ENCODE measurements around the gene PTDSS2.
"Not testable (repeated sequence)": the region's sequence is repeated elsewhere in the genome, so short reads cannot be mapped to it uniquely, and the experiment has no call there.

The PTDSS2 gene

DNA sequence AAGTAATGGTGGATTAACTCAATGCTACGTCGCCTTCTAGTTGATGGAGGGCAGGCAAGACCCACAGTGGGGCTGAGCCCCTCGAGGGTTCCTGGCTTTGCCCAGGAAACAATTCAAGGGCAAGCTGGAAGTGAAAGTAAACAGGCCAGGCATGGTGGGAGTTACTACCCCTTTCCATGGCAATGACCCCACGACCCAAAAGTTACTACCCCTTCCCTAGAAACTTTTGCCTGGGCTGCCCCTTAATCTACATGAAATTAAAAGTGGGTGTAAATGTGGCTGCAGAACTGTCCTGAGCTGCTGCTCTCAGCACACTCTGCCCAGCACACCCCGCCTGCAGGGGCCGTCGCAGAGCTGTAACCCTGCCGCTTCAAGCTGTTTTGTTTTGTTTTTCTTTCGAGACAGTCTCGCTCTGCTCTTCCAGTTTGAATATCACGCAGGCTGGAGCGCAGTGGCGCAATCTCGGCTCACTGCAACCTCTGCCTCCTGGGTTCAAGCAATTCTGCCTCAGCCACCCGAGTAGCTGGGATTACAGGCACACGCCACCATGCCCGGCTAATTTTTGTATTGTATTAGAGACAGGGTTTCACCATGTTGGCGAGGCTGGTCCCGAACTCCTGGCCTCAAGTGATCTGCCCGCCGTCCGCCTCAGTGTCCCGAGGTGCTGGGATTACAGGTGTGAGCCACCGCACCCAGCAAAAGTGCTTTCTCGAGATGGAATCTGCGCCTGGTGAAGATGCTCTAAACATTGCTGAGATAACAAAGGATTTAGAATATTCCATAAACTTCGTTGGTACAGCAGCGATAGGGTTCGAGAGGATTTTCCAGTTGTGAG, 62.9 kb downstream of the PTDSS2 start:
- H3K27ac ChIP-seq: no peak overlapping the region
- H3K9me3 ChIP-seq: peaks cover 0 to 9% (median 0%) of the 10 kb centered on the region in 3 donors
- no peaks in the 10 kb centered on the region for H3K27me3 ChIP-seq
- H3K36me3 ChIP-seq: peaks cover 5 to 58% (median 26%) of the 10 kb centered on the region in 3 donors
- no peak for DNase-seq
- no peak overlapping the region for H3K4me3 ChIP-seq
- TF ChIP-seq, protein P1, sequence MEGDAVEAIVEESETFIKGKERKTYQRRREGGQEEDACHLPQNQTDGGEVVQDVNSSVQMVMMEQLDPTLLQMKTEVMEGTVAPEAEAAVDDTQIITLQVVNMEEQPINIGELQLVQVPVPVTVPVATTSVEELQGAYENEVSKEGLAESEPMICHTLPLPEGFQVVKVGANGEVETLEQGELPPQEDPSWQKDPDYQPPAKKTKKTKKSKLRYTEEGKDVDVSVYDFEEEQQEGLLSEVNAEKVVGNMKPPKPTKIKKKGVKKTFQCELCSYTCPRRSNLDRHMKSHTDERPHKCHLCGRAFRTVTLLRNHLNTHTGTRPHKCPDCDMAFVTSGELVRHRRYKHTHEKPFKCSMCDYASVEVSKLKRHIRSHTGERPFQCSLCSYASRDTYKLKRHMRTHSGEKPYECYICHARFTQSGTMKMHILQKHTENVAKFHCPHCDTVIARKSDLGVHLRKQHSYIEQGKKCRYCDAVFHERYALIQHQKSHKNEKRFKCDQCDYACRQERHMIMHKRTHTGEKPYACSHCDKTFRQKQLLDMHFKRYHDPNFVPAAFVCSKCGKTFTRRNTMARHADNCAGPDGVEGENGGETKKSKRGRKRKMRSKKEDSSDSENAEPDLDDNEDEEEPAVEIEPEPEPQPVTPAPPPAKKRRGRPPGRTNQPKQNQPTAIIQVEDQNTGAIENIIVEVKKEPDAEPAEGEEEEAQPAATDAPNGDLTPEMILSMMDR (IDR thresholded peaks at IDR 0.05): no peak
- H3K4me1 ChIP-seq: peaks cover 0 to 4% (median 2%) of the 10 kb centered on the region in 4 donors
- intact Hi-C loops (cut with DNase I; ENCODE audit: low total_unique reads): no loop called here

DNA sequence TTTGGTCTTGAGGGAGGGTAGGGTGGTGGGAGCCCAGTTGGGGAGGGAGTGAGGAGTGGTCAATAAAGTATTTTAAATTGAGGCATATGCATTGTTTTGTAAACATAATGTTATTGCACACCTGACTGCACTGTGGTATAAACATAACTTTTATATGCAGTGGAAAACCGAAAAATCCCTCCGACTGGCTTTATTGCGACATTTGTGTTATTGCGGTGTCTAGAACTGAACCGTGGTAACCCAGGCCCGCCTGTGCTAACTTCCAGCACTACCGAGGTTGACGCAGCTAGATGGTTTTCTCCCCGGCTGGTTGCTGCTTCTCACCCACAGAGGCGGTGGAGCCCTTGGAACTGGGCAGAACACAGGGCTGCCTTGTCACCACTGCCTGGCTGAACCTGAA, 64.5 kb downstream of the PTDSS2 start:
- no peak overlapping the region for H3K4me3 ChIP-seq
- peaks cover 0 to 9% (median 3%) of the 10 kb centered on the region in 4 donors for H3K4me1 ChIP-seq
- no peaks in the 10 kb centered on the region for H3K27me3 ChIP-seq
- H3K36me3 ChIP-seq: peaks cover 5 to 45% (median 26%) of the 10 kb centered on the region in 3 donors
- intact Hi-C loops (cut with DNase I; ENCODE audit: low total_unique reads): no loop called here
- H3K27ac ChIP-seq: no peak overlapping the region
- no peak for DNase-seq
- TF ChIP-seq, protein P1 (IDR thresholded peaks at IDR 0.05): no peak
- peaks cover 0 to 9% (median 0%) of the 10 kb centered on the region in 3 donors for H3K9me3 ChIP-seq

DNA sequence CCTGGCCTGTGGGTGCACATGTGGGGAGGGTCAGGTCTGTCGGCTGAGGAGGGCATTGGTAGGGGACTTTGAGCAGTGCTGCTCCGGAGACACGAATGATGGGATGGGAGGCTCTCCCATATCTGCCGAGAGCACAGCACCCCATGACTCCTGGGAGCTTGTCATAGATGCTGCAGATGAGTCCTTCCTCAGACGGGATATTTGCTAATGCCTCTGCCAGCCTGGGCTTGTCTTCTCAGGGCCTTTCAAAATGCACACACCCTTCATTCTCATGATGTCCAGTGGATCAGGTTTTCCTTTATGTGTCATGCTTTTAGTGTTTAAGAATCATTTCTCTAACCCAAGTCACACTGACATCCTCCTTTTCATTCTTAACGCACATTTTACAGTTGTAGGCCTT, 65.1 kb downstream of the PTDSS2 start:
- no peak overlapping the region for H3K27ac ChIP-seq
- no peak overlapping the region for H3K4me3 ChIP-seq
- H3K9me3 ChIP-seq: peaks cover 0 to 9% (median 0%) of the 10 kb centered on the region in 3 donors
- intact Hi-C loops (cut with DNase I; ENCODE audit: low total_unique reads): no loop called here
- no peaks in the 10 kb centered on the region for H3K27me3 ChIP-seq
- peaks cover 0 to 9% (median 3%) of the 10 kb centered on the region in 4 donors for H3K4me1 ChIP-seq
- peaks cover 5 to 40% (median 22%) of the 10 kb centered on the region in 3 donors for H3K36me3 ChIP-seq
- TF ChIP-seq, protein P1 (IDR thresholded peaks at IDR 0.05): no peak
- DNase-seq: no peak

DNA sequence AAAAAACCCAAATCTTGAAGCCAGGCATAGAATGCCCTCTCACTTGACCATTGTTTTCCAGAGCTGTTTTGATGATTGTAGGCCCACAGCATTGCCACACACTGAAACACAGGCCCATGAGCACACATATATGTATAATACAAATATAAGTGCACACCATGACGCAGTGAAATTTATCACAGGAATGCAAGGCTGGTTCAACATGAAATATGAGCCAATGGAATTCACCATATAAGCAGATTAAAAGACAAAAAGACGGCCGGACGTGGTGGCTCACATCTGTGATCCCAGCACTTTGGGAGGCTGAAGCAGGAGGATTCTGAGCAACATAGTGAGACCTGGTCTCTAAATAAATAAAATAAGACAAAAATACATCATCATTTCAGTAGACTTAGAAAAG, 66.3 kb downstream of the PTDSS2 start:
- TF ChIP-seq, protein P1 (IDR thresholded peaks at IDR 0.05): no peak
- Histone ChIP-seq H3K9me3 (peaks cover 0 to 9% (median 0%) of the 10 kb centered on the region in 3 donors), H3K27me3 (no peaks in the 10 kb centered on the region), H3K36me3 (peaks cover 5 to 30% (median 13%) of the 10 kb centered on the region in 3 donors), H3K27ac (no peak overlapping the region), H3K4me1 (peaks cover 0 to 9% (median 3%) of the 10 kb centered on the region in 4 donors), H3K4me3 (no peak overlapping the region)
- intact Hi-C loops (cut with DNase I; ENCODE audit: low total_unique reads): no loop called here
- DNase-seq: no peak

DNA sequence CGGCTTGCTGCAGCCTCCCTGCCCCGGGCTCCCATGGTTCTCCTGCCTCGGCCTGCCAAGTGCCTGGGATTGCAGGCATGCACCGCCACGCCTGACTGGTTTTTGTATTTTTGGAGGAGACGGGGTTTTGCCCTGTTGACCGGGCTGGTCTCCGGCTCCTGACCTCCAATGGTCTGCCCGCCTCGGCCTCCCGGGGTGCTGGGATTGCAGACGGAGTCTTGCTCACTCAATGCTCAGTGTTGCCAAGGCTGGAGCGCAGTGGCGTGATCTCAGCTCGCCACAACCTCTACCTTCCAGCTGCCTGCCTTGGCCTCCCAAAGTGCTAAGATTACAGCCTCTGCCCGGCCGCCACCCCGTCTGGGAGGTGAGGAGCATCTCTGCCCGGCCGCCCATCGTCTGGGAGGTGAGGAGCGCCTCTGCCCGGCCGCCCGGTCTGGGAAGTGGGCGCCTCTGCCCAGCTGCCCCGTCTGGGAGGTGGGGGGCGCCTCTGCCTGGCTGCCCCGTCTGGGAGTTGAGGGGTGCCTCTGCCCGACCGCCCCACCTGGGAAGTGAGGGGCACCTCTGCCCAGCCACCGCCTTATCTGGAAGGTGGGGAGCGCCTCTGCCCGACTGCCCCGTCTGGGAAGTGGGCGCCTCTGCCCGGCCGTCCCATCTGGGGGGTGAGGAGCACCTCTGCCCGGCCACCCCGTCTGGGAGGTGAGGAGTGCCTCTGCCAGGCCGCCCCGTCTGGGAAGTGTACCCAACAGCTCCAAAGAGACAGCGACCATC, 67.0 kb downstream of the PTDSS2 start:
- DNase-seq; H3K27me3 ChIP-seq; intact Hi-C loops (cut with DNase I; ENCODE audit: low total_unique reads); H3K4me1 ChIP-seq; H3K9me3 ChIP-seq; H3K4me3 ChIP-seq: not testable (repeated sequence)
- peak overlapping the region in 1 of 2 donors; percentile 85 for H3K27ac ChIP-seq
- H3K36me3 ChIP-seq: peaks cover 5 to 23% (median 12%) of the 10 kb centered on the region in 3 donors

All from tibial artery (tissue), 4 donors.